CD4-positive, alpha-beta T cell (primary cell): ENCODE data around the gene ANKRD36B. TPM values are rescaled to one million over a fixed set of nuclear protein-coding genes. Genes with fewer than 3 reads are reported as not detected.
"Not testable (repeated sequence)": the region's sequence is repeated elsewhere in the genome, so short reads cannot be mapped to it uniquely, and the experiment has no call there.

Source experiments
- ATAC-seq: fragments of 200-7000 bp; cut with Tn5 transposase; one replicate; pipeline ENCODE4 v1.10.0; 2022; ENCODE audit warnings: mild to moderate bottlenecking; ENCODE audit not compliant: poor library complexity
- CTCF ChIA-PET: fragments of 350-600 bp; sonication (Branson Sonifier 250); formaldehyde crosslinking; loops from one replicate; lab custom pipeline; 2021; ENCODE audit warnings: antibody characterized with exemption, inconsistent platforms; lab: Charles Lee
- POLR2A ChIA-PET: fragments of 350-600 bp; sonication (Branson Sonifier 250); formaldehyde crosslinking; loops from one replicate; lab custom pipeline; 2021; ENCODE audit warnings: antibody characterized with exemption, inconsistent platforms; lab: Charles Lee
- DNase-seq, 14 experiments: peaks; one replicate each; pipeline ENCODE4 v3.0.0-alpha.2; 2013 to 2020; ENCODE audit warnings: mixed read lengths in 2 of 14
- H3K27ac ChIP-seq, 2 donors: one replicate each; pipeline versions ENCODE4 v1.5.1 to v1.7.0; 2013; ENCODE audit warnings: low read length in 2 of 2, low read depth in 1 of 2, mild to moderate bottlenecking in 1 of 2
- H3K27me3 ChIP-seq, 2 experiments: 1 replicate in 1 of 2; 2 replicates in 1 of 2; pipeline versions ENCODE4 v1.6.1 to v1.7.0; 2013; ENCODE audit warnings: low read length in 2 of 2, control low read depth in 1 of 2, mild to moderate bottlenecking in 1 of 2, moderate library complexity in 1 of 2; ENCODE audit not compliant: insufficient read depth in 2 of 2, control insufficient read depth in 1 of 2
- H3K36me3 ChIP-seq: one replicate; pipeline ENCODE4 v1.6.1; 2013; ENCODE audit warnings: low read length, control low read depth; ENCODE audit not compliant: insufficient read depth
- H3K4me1 ChIP-seq: one replicate; pipeline ENCODE4 v1.6.1; 2013; ENCODE audit warnings: low read length, control low read depth; ENCODE audit not compliant: insufficient read depth
- H3K4me3 ChIP-seq: one replicate; pipeline ENCODE4 v1.5.1; 2013; ENCODE audit warnings: mild to moderate bottlenecking, low read length, moderate library complexity
- H3K9me3 ChIP-seq, 2 experiments: 1 replicate in 1 of 2; 2 replicates in 1 of 2; pipeline versions ENCODE4 v1.6.1 to v1.7.0; 2013; ENCODE audit warnings: low read length in 2 of 2, mild to moderate bottlenecking in 2 of 2, control low read depth in 1 of 2, moderate library complexity in 1 of 2; ENCODE audit not compliant: control insufficient read depth in 1 of 2, insufficient read depth in 1 of 2
- H3K27ac Mint-ChIP-seq: one replicate; pipeline ENCODE4 v1.8.0; 2020; ENCODE audit warnings: mixed read lengths
- H3K27me3 Mint-ChIP-seq: one replicate; pipeline ENCODE4 v1.8.0; 2021; ENCODE audit warnings: mixed read lengths
- H3K36me3 Mint-ChIP-seq: one replicate; pipeline ENCODE4 v1.8.0; 2021; ENCODE audit warnings: low read depth, mixed read lengths
- H3K4me1 Mint-ChIP-seq: one replicate; pipeline ENCODE4 v1.8.0; 2021; ENCODE audit warnings: low read depth, mixed read lengths
- H3K4me3 Mint-ChIP-seq: one replicate; pipeline ENCODE4 v1.8.0; 2020; ENCODE audit warnings: mild to moderate bottlenecking, mixed read lengths
- H3K9me3 Mint-ChIP-seq: one replicate; pipeline ENCODE4 v1.8.0; 2020; ENCODE audit warnings: mixed read lengths
- CTCF ChIP-seq: fragments of 200-600 bp; IDR thresholded peaks from one replicate; pipeline ENCODE4 v1.8.0; 2022; ENCODE audit warnings: antibody characterized with exemption, mild to moderate bottlenecking
- intact Hi-C, 2 experiments: fragments of 100-400 bp; cut with DNase I in 1 of 2; cut with micrococcal nuclease in 1 of 2; formaldehyde crosslinking; loops; one replicate each; pipeline versions ENCODE4 v1.15.1 to v1.9.0; 2023 to 2025; cut with DNase I, micrococcal nuclease
- total RNA-seq, 174 experiments: library from RNA in 2 of 174; stranded (reverse) in 2 of 174; gene quantifications; one replicate each; pipeline ENCODE4 v1.2.3 and lab custom pipeline; 2021 to 2026

Gene ANKRD36B
- total RNA-seq, 2 experiments from 2014 or later: 48.5 to 60.0 TPM

GRCh38 chr2:97601537-97601936 is 11.9 kb upstream of the ANKRD36B start:
- peak in 6 of 14 experiments; percentile 1 to 14 (median 6) for DNase-seq
- POLR2A ChIA-PET, H3K36me3 ChIP-seq, H3K27ac Mint-ChIP-seq, H3K4me1 Mint-ChIP-seq, H3K4me3 ChIP-seq, H3K27me3 ChIP-seq, H3K36me3 Mint-ChIP-seq, intact Hi-C loops, H3K9me3 Mint-ChIP-seq, H3K4me3 Mint-ChIP-seq, H3K9me3 ChIP-seq, ATAC-seq, H3K4me1 ChIP-seq, CTCF ChIA-PET, H3K27ac ChIP-seq: not testable (repeated sequence)
- peaks cover 17% of the 10 kb centered on the region for H3K27me3 Mint-ChIP-seq

GRCh38 chr2:97596180-97596579 is 6.5 kb upstream of the ANKRD36B start:
- H3K4me3 ChIP-seq, H3K27ac ChIP-seq, ATAC-seq, H3K27ac Mint-ChIP-seq, H3K36me3 Mint-ChIP-seq, DNase-seq, H3K9me3 Mint-ChIP-seq, H3K9me3 ChIP-seq, H3K27me3 ChIP-seq, H3K4me1 ChIP-seq, H3K4me1 Mint-ChIP-seq, H3K4me3 Mint-ChIP-seq, H3K36me3 ChIP-seq, POLR2A ChIA-PET, CTCF ChIA-PET: not testable (repeated sequence)
- intact Hi-C loops: loop anchor here in 1 of 2 experiments (10.0 kb wide), 1 partner anchor 49 kb away; the partner anchor contains the start of gene COX5B
- peaks cover 17% of the 10 kb centered on the region for H3K27me3 Mint-ChIP-seq

GRCh38 chr2:97593520-97593919 is 3.8 kb upstream of the ANKRD36B start:
- H3K27ac Mint-ChIP-seq, H3K9me3 ChIP-seq, H3K4me1 ChIP-seq, DNase-seq, H3K36me3 Mint-ChIP-seq, H3K4me3 ChIP-seq, H3K27me3 Mint-ChIP-seq, H3K4me3 Mint-ChIP-seq, H3K27ac ChIP-seq, ATAC-seq, POLR2A ChIA-PET, H3K27me3 ChIP-seq, H3K9me3 Mint-ChIP-seq, H3K36me3 ChIP-seq, CTCF ChIA-PET, H3K4me1 Mint-ChIP-seq: not testable (repeated sequence)
- intact Hi-C loops: loop anchor here in 1 of 2 experiments (10.0 kb wide), 1 partner anchor 51 kb away; the partner anchor contains the start of gene COX5B

DNA sequence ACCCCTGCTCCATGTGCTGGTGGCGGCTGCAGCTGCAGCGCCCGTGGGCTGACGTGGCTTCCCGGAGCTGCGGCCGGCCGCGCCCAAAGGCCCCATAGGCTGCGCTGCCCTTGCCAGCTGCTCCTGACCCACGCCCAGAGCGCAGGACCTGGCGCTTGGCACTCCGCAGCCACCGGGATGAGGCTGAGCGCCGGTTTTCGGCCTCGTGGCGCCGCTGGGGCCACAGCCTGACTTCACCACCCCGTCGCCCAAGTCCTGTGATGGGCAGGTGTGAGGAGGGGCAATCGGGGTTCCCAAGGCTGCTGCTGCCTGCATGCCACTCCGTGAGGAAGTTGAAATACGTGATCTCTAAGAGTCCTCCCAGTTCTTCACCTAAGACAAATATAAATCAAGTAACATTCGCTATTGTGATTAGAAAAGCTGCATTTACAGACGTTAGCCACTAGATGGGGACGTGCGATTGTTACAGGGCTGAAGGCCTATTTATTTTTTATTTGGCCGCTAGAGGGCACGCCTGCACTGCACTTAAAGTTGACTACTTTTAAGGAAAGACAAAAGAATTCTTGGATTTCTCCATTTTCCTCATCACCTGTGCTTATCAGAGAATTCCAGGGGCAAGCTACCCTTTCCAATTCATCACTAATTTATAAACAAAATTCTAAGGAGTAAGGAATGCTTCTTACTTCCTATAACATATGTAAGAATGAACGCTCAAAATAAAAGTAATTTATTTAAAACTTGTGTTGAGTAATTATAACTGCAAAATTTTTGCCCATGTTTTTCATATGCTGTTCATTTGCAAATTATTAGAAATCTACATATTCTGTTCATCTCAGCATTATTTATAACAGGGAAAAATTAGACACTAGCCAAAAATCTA is 1.1 kb upstream of the ANKRD36B start:
- H3K27me3 ChIP-seq, H3K9me3 Mint-ChIP-seq, H3K4me1 Mint-ChIP-seq, H3K36me3 ChIP-seq, H3K36me3 Mint-ChIP-seq, H3K4me1 ChIP-seq, H3K9me3 ChIP-seq, H3K27me3 Mint-ChIP-seq: not testable (repeated sequence)
- H3K27ac ChIP-seq: peak overlapping the region; percentile 60 to 65
- H3K27ac Mint-ChIP-seq: peak overlapping the region; percentile 87
- intact Hi-C loops: loop anchor here (1.0 to 10.0 kb wide), 3 partner anchors 54 to 107 kb away; partner anchors contain the start of genes ACTR1B (in 1 of the 2) and COX5B (in 1 of the 2)
- POLR2A ChIA-PET: interaction anchor here (1.0 to 2.9 kb wide), 7 partner anchors 55 to 128 kb away, joined by 3 to 37 read pairs (median 13); partner anchors contain the start of genes ACTR1B, COX5B and ZAP70
- CTCF ChIA-PET: interaction anchor here (0.6 to 3.3 kb wide), 22 partner anchors 53 to 184 kb away, joined by 3 to 108 read pairs (median 4); partner anchors contain the start of genes ACTR1B, COX5B and ZAP70
- DNase-seq (peak; percentile 45 to 90 (median 66)), ATAC-seq (peak; percentile 68)
- H3K4me3 ChIP-seq: peak overlapping the region; percentile 64
- peak overlapping the region; percentile 90 for H3K4me3 Mint-ChIP-seq
- peak; percentile 93 for TF ChIP-seq CTCF

- DNase-seq, H3K36me3 Mint-ChIP-seq, H3K4me1 ChIP-seq, H3K27me3 Mint-ChIP-seq, H3K9me3 ChIP-seq, intact Hi-C loops, H3K36me3 ChIP-seq, H3K9me3 Mint-ChIP-seq, ATAC-seq, H3K4me1 Mint-ChIP-seq, H3K27me3 ChIP-seq: not testable (repeated sequence)
- peak overlapping the region; percentile 65 for H3K4me3 ChIP-seq
- peak overlapping the region; percentile 97 for H3K4me3 Mint-ChIP-seq
- ChIA-PET CTCF (interaction anchor here (3.3 kb wide), 1 partner anchor 109 kb away, joined by 108 read pairs; no protein-coding TSS in a partner anchor), POLR2A (interaction anchor here (2.4 to 2.9 kb wide), 3 partner anchors 75 to 124 kb away, joined by 12 to 37 read pairs (median 24); partner anchors contain the start of genes ACTR1B and ZAP70)
- peak overlapping the region; percentile 52 to 73 for H3K27ac ChIP-seq
- peak overlapping the region; percentile 97 for H3K27ac Mint-ChIP-seq
These were observed 450 bp downstream of the ANKRD36B start for GRCh38 chr2:97589257-97589597.

GRCh38 chr2:97565674-97566073 is 24.0 kb downstream of the ANKRD36B start:
- intact Hi-C loops, H3K9me3 ChIP-seq, H3K27me3 ChIP-seq, CTCF ChIA-PET, H3K27me3 Mint-ChIP-seq, H3K4me3 Mint-ChIP-seq, H3K27ac ChIP-seq, H3K4me1 Mint-ChIP-seq, ATAC-seq, H3K9me3 Mint-ChIP-seq, H3K27ac Mint-ChIP-seq, H3K4me1 ChIP-seq, POLR2A ChIA-PET, H3K4me3 ChIP-seq, DNase-seq, H3K36me3 ChIP-seq: not testable (repeated sequence)
- peaks cover 12% of the 10 kb centered on the region for H3K36me3 Mint-ChIP-seq
